ENCODE measurements around the gene PDE4D. TPM values are rescaled to one million over a fixed set of nuclear protein-coding genes. Genes with fewer than 3 reads are reported as not detected.

Gene PDE4D
- total and polyA plus RNA-seq, 2 donors (not counting 1 experiment from before 2014, with no cell fraction given), result 14.9 to 171 TPM

GRCh38 chr5:59174248-59174844, 719.2 kb downstream of the PDE4D start:
- Histone ChIP-seq H3K9ac (ENCODE audit: low read length) (no peak overlapping the region), H3K4me3 (ENCODE audit: control extremely low read depth in 1 of 5, extremely low read depth in 1 of 5, insufficient read depth in 1 of 5, low read depth in 2 of 5, low read length in 4 of 5) (no peak overlapping the region), H3K4me1 (ENCODE audit: control insufficient read depth in 2 of 2, insufficient read depth in 2 of 2, low read length in 2 of 2) (peaks cover 0 to 5% of the 10 kb centered on the region in 2 donors), H4K20me1 (ENCODE audit: control insufficient read depth, insufficient read depth, low read length, poor library complexity, severe bottlenecking) (no peaks in the 10 kb centered on the region), H3K79me2 (ENCODE audit: control insufficient read depth, insufficient read depth, low read length) (no peaks in the 10 kb centered on the region), H3K36me3 (replicated peaks in 1 of 2; ENCODE audit: control extremely low read depth in 1 of 2, control insufficient read depth in 1 of 2, extremely low read depth in 1 of 2, insufficient read depth in 2 of 2, low read length in 1 of 2) (peaks cover 0 to 2% of the 10 kb centered on the region in 2 experiments), H3K27ac (ENCODE audit: low read length in 2 of 2) (no peak overlapping the region), H3K27me3 (replicated peaks in 1 of 4; ENCODE audit: control extremely low read depth in 1 of 4, control insufficient read depth in 3 of 4, insufficient read depth in 4 of 4, low read length in 3 of 4) (no peaks in the 10 kb centered on the region), H2AFZ (ENCODE audit: insufficient read depth, low read depth, low read length, poor library complexity, severe bottlenecking) (no peak overlapping the region), H3K4me2 (replicated peaks; ENCODE audit: low read depth, low read length, poor library complexity, severe bottlenecking) (no peak overlapping the region), H3K9me3 (ENCODE audit: control extremely low read depth in 1 of 3, control insufficient read depth in 2 of 3, insufficient read depth in 1 of 3, low read length in 2 of 3) (no peaks in the 10 kb centered on the region)
- ChIA-PET CTCF (interaction anchor here (0.8 to 5.2 kb wide), 22 partner anchors 9 to 622 kb away, joined by 3 to 116 read pairs (median 6); no protein-coding TSS in a partner anchor), POLR2A (no interaction called here)
- H3K4me3 Mint-ChIP-seq, result no peak overlapping the region
- TF ChIP-seq EZH2 (IDR thresholded peaks at IDR 0.05; ENCODE audit: borderline replicate concordance, insufficient read depth, low read depth, low read length, poor library complexity, severe bottlenecking), result no peak
- peak; percentile 62 for TF ChIP-seq CTCF (IDR thresholded peaks at IDR 0.05)
- intact Hi-C loops (cut with micrococcal nuclease), result loop anchor here (1.0 kb wide), 3 partner anchors 135 to 283 kb away; no protein-coding TSS in a partner anchor
- H3K27ac Mint-ChIP-seq, result no peak overlapping the region
- H3K4me1 Mint-ChIP-seq, result peaks cover 3% of the 10 kb centered on the region
- H3K9me3 Mint-ChIP-seq (ENCODE audit: insufficient read depth), result no peaks in the 10 kb centered on the region
- no peaks in the 10 kb centered on the region for H3K27me3 Mint-ChIP-seq
- DNase-seq, result peak; percentile 33
- no CpG with 5 or more reads among the region's 5 CpGs for WGBS (ENCODE audit: insufficient coverage)
- peak; percentile 56 for ATAC-seq (ENCODE audit: low read depth)

- H3K4me3 ChIP-seq (ENCODE audit: control extremely low read depth in 1 of 5, extremely low read depth in 1 of 5, insufficient read depth in 1 of 5, low read depth in 2 of 5, low read length in 4 of 5), result no peak overlapping the region
- Mint-ChIP-seq H3K27me3 (no peaks in the 10 kb centered on the region), H3K27ac (no peak overlapping the region), H3K9me3 (ENCODE audit: insufficient read depth) (no peaks in the 10 kb centered on the region), H3K4me3 (no peak overlapping the region), H3K4me1 (peaks cover 3% of the 10 kb centered on the region)
- TF ChIP-seq CTCF (IDR thresholded peaks at IDR 0.05), result no peak
- no peak for TF ChIP-seq EZH2 (IDR thresholded peaks at IDR 0.05; ENCODE audit: borderline replicate concordance, insufficient read depth, low read depth, low read length, poor library complexity, severe bottlenecking)
- peaks cover 0 to 5% of the 10 kb centered on the region in 2 donors for H3K4me1 ChIP-seq (ENCODE audit: control insufficient read depth in 2 of 2, insufficient read depth in 2 of 2, low read length in 2 of 2)
- no peaks in the 10 kb centered on the region for H3K9me3 ChIP-seq (ENCODE audit: control extremely low read depth in 1 of 3, control insufficient read depth in 2 of 3, insufficient read depth in 1 of 3, low read length in 2 of 3)
- WGBS (ENCODE audit: insufficient coverage), result no CpG with 5 or more reads among the region's 1 CpG
- H2AFZ ChIP-seq (ENCODE audit: insufficient read depth, low read depth, low read length, poor library complexity, severe bottlenecking), result no peak overlapping the region
- H4K20me1 ChIP-seq (ENCODE audit: control insufficient read depth, insufficient read depth, low read length, poor library complexity, severe bottlenecking), result no peaks in the 10 kb centered on the region
- no peak overlapping the region for H3K9ac ChIP-seq (ENCODE audit: low read length)
- POLR2A ChIA-PET, result no interaction called here
- H3K4me2 ChIP-seq (replicated peaks; ENCODE audit: low read depth, low read length, poor library complexity, severe bottlenecking), result no peak overlapping the region
- no peak overlapping the region for H3K27ac ChIP-seq (ENCODE audit: low read length in 2 of 2)
- H3K36me3 ChIP-seq (replicated peaks in 1 of 2; ENCODE audit: control extremely low read depth in 1 of 2, control insufficient read depth in 1 of 2, extremely low read depth in 1 of 2, insufficient read depth in 2 of 2, low read length in 1 of 2), result peaks cover 0 to under 1% of the 10 kb centered on the region in 2 experiments
- no peak for DNase-seq
- no peaks in the 10 kb centered on the region for H3K79me2 ChIP-seq (ENCODE audit: control insufficient read depth, insufficient read depth, low read length)
- no peaks in the 10 kb centered on the region for H3K27me3 ChIP-seq (replicated peaks in 1 of 4; ENCODE audit: control extremely low read depth in 1 of 4, control insufficient read depth in 3 of 4, insufficient read depth in 4 of 4, low read length in 3 of 4)
- intact Hi-C loops (cut with micrococcal nuclease), result no loop called here
- no peak for ATAC-seq (ENCODE audit: low read depth)
- CTCF ChIA-PET, result interaction anchor here (1.2 to 5.2 kb wide), 17 partner anchors 9 to 292 kb away, joined by 3 to 116 read pairs (median 6); no protein-coding TSS in a partner anchor
These were observed 719.9 kb downstream of the PDE4D start for GRCh38 chr5:59173578-59173977.
